H1 (cell line): ENCODE measurements around the gene ZNF618. TPM values are rescaled to one million over a fixed set of nuclear protein-coding genes. Genes with fewer than 3 reads are reported as not detected.
A peak's percentile ranks its signal among the peaks of the same experiment; 100 is the strongest.

Experiments
- CTCF ChIA-PET: fragments of 300-600 bp; sonication (Branson Sonifier 250); formaldehyde crosslinking; loops from one replicate; lab custom pipeline; 2021; ENCODE audit not compliant: partially characterized antibody; lab: Charles Lee
- POLR2A ChIA-PET: fragments of 300-600 bp; sonication (Branson Sonifier 250); formaldehyde crosslinking; loops from one replicate; lab custom pipeline; 2021; ENCODE audit warnings: inconsistent platforms; ENCODE audit not compliant: partially characterized antibody; lab: Charles Lee
- DNase-seq, 2 experiments: peaks; one replicate each; pipeline versions ENCODE4 v3.0.0 to v3.0.0-alpha.2; 2010 to 2022; ENCODE audit warnings: low spot score in 2 of 2, low read depth in 1 of 2, mixed read lengths in 1 of 2
- FAIRE-seq: peaks from 2 replicates; lab custom pipeline; 2011; peaks lifted over from hg19 to GRCh38; lab: Jason Lieb, UNC
- H2AFZ ChIP-seq: 2 replicates; pipeline ENCODE4 v1.8.1; 2012; ENCODE audit warnings: low read length, inconsistent platforms
- H2AK5ac ChIP-seq: 2 replicates; pipeline ENCODE4 v1.6.1; 2013; ENCODE audit warnings: low read depth, low read length
- H2BK120ac ChIP-seq: replicated peaks from 2 replicates; pipeline ENCODE3; 2013; ENCODE audit warnings: low read depth, low read length, inconsistent platforms
- H2BK12ac ChIP-seq: 2 replicates; pipeline ENCODE4 v1.6.1; 2013; ENCODE audit warnings: low read depth, low read length
- H2BK15ac ChIP-seq: 2 replicates; pipeline ENCODE4 v1.6.1; 2013; ENCODE audit warnings: low read length
- H2BK20ac ChIP-seq: 2 replicates; pipeline ENCODE4 v1.6.1; 2013; ENCODE audit warnings: low read length
- H2BK5ac ChIP-seq: 2 replicates; pipeline ENCODE4 v1.6.1; 2013; ENCODE audit warnings: low read depth, low read length
- H3K14ac ChIP-seq: 2 replicates; pipeline ENCODE4 v1.6.1; 2013; ENCODE audit warnings: inconsistent platforms; ENCODE audit not compliant: insufficient read length
- H3K18ac ChIP-seq: 2 replicates; pipeline ENCODE4 v1.6.1; 2013; ENCODE audit warnings: low read length; ENCODE audit errors: extremely low read depth
- H3K23ac ChIP-seq: 2 replicates; pipeline ENCODE4 v1.6.1; 2013; ENCODE audit warnings: inconsistent platforms; ENCODE audit not compliant: insufficient read length
- H3K23me2 ChIP-seq: 2 replicates; pipeline ENCODE4 v1.6.1; 2013; ENCODE audit warnings: low read depth, low read length
- H3K27ac ChIP-seq: 2 replicates; pipeline ENCODE4 v1.6.1; 2011; ENCODE audit warnings: low read depth, low read length, inconsistent platforms
- H3K27me3 ChIP-seq, 4 experiments: replicated peaks in 1 of 4; 1 replicate in 1 of 4; 2 replicates in 3 of 4; pipeline versions ENCODE4 v1.6.1 to v1.8.1; 2011 to 2013; ENCODE audit warnings: low read length in 3 of 4, mild to moderate bottlenecking in 3 of 4, inconsistent platforms in 2 of 4, mixed read lengths in 2 of 4, moderate library complexity in 1 of 4; ENCODE audit not compliant: control insufficient read depth in 3 of 4, insufficient read depth in 3 of 4; ENCODE audit errors: extremely low read depth in 1 of 4
- H3K36me3 ChIP-seq, 4 experiments: 2 replicates each; pipeline versions ENCODE4 v1.6.1 to v1.8.1; 2011 to 2013; ENCODE audit warnings: mild to moderate bottlenecking in 4 of 4, low read length in 3 of 4, moderate library complexity in 2 of 4, control low read depth in 1 of 4, inconsistent platforms in 1 of 4; ENCODE audit not compliant: insufficient read depth in 4 of 4, control insufficient read depth in 2 of 4
- H3K4ac ChIP-seq: replicated peaks from 2 replicates; pipeline ENCODE3; 2013; ENCODE audit warnings: low read length, low read depth, mixed read lengths, inconsistent platforms; ENCODE audit not compliant: insufficient read length
- H3K4me1 ChIP-seq, 4 experiments: replicated peaks in 1 of 4; 1 replicate in 1 of 4; 2 replicates in 3 of 4; pipeline versions ENCODE4 v1.6.1 to v1.8.1; 2011 to 2013; ENCODE audit warnings: low read length in 3 of 4, inconsistent platforms in 2 of 4, mixed read lengths in 1 of 4; ENCODE audit not compliant: insufficient read depth in 4 of 4, control insufficient read depth in 3 of 4
- H3K4me2 ChIP-seq, 2 experiments: 2 replicates each; pipeline versions ENCODE4 v1.6.1 to v1.8.1; 2011 to 2013; ENCODE audit warnings: low read depth in 2 of 2, low read length in 2 of 2, control low read depth in 1 of 2, inconsistent platforms in 1 of 2, mild to moderate bottlenecking in 1 of 2; ENCODE audit not compliant: insufficient read depth in 1 of 2
- H3K4me3 ChIP-seq, 4 experiments: fragments of 200-600, 300-600 bp in 1 of 4; sonication (generic), shearing (Covaris generic), sonication (Bioruptor Twin) in 1 of 4; 2 replicates each; pipeline versions ENCODE4 v1.5.1 to v1.8.1; 2011 to 2016; ENCODE audit warnings: low read length in 4 of 4, low read depth in 3 of 4, control low read depth in 2 of 4, inconsistent platforms in 2 of 4, mild to moderate bottlenecking in 2 of 4, mixed read lengths in 1 of 4, moderate library complexity in 1 of 4; ENCODE audit not compliant: insufficient read depth in 2 of 4; ENCODE audit errors: extremely low read depth in 1 of 4
- H3K56ac ChIP-seq: replicated peaks from 2 replicates; pipeline ENCODE3; 2013; ENCODE audit warnings: low read depth, mild to moderate bottlenecking, mixed read lengths, low read length, inconsistent platforms; ENCODE audit not compliant: insufficient read length
- H3K79me1 ChIP-seq: 2 replicates; pipeline ENCODE4 v1.6.1; 2013; ENCODE audit warnings: low read depth, low read length, control low read depth
- H3K79me2 ChIP-seq, 2 experiments: 2 replicates each; pipeline versions ENCODE4 v1.6.1 to v1.8.1; 2012 to 2013; ENCODE audit warnings: low read length in 2 of 2, mild to moderate bottlenecking in 2 of 2, inconsistent platforms in 1 of 2; ENCODE audit not compliant: insufficient read depth in 2 of 2, control insufficient read depth in 1 of 2
- H3K9ac ChIP-seq, 4 experiments: replicated peaks in 1 of 4; 1 replicate in 1 of 4; 2 replicates in 3 of 4; pipeline versions ENCODE4 v1.6.1 to v1.8.1; 2011 to 2013; ENCODE audit warnings: low read depth in 3 of 4, low read length in 3 of 4, control low read depth in 2 of 4, mild to moderate bottlenecking in 2 of 4, moderate library complexity in 2 of 4, inconsistent platforms in 1 of 4; ENCODE audit errors: extremely low read depth in 1 of 4
- H3K9me3 ChIP-seq, 2 experiments: 2 replicates each; pipeline versions ENCODE4 v1.6.1 to v1.8.1; 2012 to 2013; ENCODE audit warnings: mild to moderate bottlenecking in 2 of 2, moderate library complexity in 2 of 2, control low read depth in 1 of 2, inconsistent platforms in 1 of 2, low read depth in 1 of 2, low read length in 1 of 2, mixed read lengths in 1 of 2; ENCODE audit not compliant: insufficient read depth in 2 of 2
- H4K20me1 ChIP-seq, 2 experiments: replicated peaks in 1 of 2; 2 replicates each; pipeline versions ENCODE3 to v1.8.1; 2011 to 2013; ENCODE audit warnings: inconsistent platforms in 2 of 2, low read length in 2 of 2, mild to moderate bottlenecking in 1 of 2; ENCODE audit not compliant: insufficient read depth in 2 of 2, control insufficient read depth in 1 of 2
- H4K5ac ChIP-seq: 2 replicates; pipeline ENCODE4 v1.6.1; 2013; ENCODE audit warnings: low read length, low read depth, mixed read lengths, inconsistent platforms; ENCODE audit not compliant: insufficient read length
- H4K8ac ChIP-seq: 2 replicates; pipeline ENCODE4 v1.8.0; 2013; ENCODE audit warnings: mild to moderate bottlenecking, moderate library complexity, low read length, inconsistent platforms; ENCODE audit not compliant: insufficient read depth; ENCODE audit errors: extremely low read depth
- H4K91ac ChIP-seq: replicated peaks from 2 replicates; pipeline ENCODE3; 2013; ENCODE audit warnings: low read length, mixed read lengths, inconsistent platforms; ENCODE audit not compliant: insufficient read length
- EP300 ChIP-seq, 2 experiments: IDR thresholded peaks; 1 replicate in 1 of 2; 2 replicates in 1 of 2; pipeline ENCODE4 v1.6.1; 2011 to 2012; ENCODE audit warnings: low read depth in 2 of 2, low read length in 2 of 2, mild to moderate bottlenecking in 2 of 2, borderline replicate concordance in 1 of 2, inconsistent platforms in 1 of 2, moderate library complexity in 1 of 2
- FOSL1 ChIP-seq: IDR thresholded peaks from 2 replicates; pipeline ENCODE4 v1.6.1; 2011; ENCODE audit warnings: mild to moderate bottlenecking, low read depth, low read length, moderate library complexity; ENCODE audit not compliant: insufficient read depth
- POU5F1 ChIP-seq: IDR thresholded peaks from 2 replicates; pipeline ENCODE4 v1.6.1; 2011; ENCODE audit warnings: low read depth, mild to moderate bottlenecking, low read length, moderate library complexity
- SP2 ChIP-seq: IDR thresholded peaks from 2 replicates; pipeline ENCODE4 v1.6.1; 2012; ENCODE audit warnings: mild to moderate bottlenecking, low read length, inconsistent platforms
- TCF12 ChIP-seq: IDR thresholded peaks from 2 replicates; pipeline ENCODE4 v1.6.1; 2011; ENCODE audit warnings: low read depth, mild to moderate bottlenecking, low read length
- WGBS, 2 experiments: shearing (Covaris generic) in 1 of 2; methylation state at CpG; one replicate each; pipeline versions ENCODE4 v1.1.6 to v1.1.7; 2013 to 2015; ENCODE audit warnings: low lambda C conversion rate in 2 of 2, mixed read lengths in 2 of 2, inconsistent platforms in 1 of 2, low coverage in 1 of 2, missing lambda C conversion rate in 1 of 2; ENCODE audit not compliant: insufficient replicate concordance in 2 of 2, insufficient coverage in 1 of 2, insufficient read length in 1 of 2; ENCODE audit errors: extremely low coverage in 1 of 2, missing lambda C conversion rate in 1 of 2; 5-methylcytosine and 5-hydroxymethylcytosine counted together
- polyA plus RNA-seq, 7 experiments: library from polyadenylated mRNA; depleted of rRNA in 3 of 7; stranded (reverse) in 5 of 7; unstranded in 2 of 7; fragments of >200 nt in 5 of 7; fragments of 200-250 nt in 2 of 7; gene quantifications; 1 replicate in 5 of 7; 2 replicates in 1 of 7; 4 replicates in 1 of 7; pipeline versions ENCODE4 v1.2.1 to v1.2.3, GENCODE V29; 2011 to 2013; ENCODE audit warnings: missing spikeins in 2 of 7, mixed read lengths in 2 of 7
- total RNA-seq: library from RNA; stranded (reverse); fragmentation: NEBNext Ultra II Directional; extraction: Animal tissue kit (Norgen Biotek cat#: 25700); gene quantifications from 2 replicates; pipeline ENCODE4 v1.2.1, GENCODE V29; 2021

ZNF618 gene
- total and polyA plus RNA-seq, 2 of the 8 experiments (the other 6 are each of a cell fraction or from before 2014, with no cell fraction given), result 9.6 to 28.5 TPM

GRCh38 chr9:114026335-114026734 lies 150.2 kb downstream of the ZNF618 start:
- Histone ChIP-seq H2BK12ac (no peak overlapping the region), H3K4me3 (no peak overlapping the region), H2AFZ (no peak overlapping the region), H3K14ac (no peak overlapping the region), H4K91ac (no peak overlapping the region), H3K23me2 (no peaks in the 10 kb centered on the region), H2BK120ac (no peak overlapping the region), H2BK20ac (no peak overlapping the region), H3K4me1 (no peaks in the 10 kb centered on the region), H4K5ac (no peak overlapping the region), H3K18ac (no peak overlapping the region), H3K79me2 (no peaks in the 10 kb centered on the region), H3K79me1 (peaks cover 2% of the 10 kb centered on the region; the same call in 1 of the 2 replicates), H3K9me3 (peaks cover 0 to 6% of the 10 kb centered on the region in 2 experiments; a peak in 1 of 4 replicates), H3K9ac (no peak overlapping the region), H4K20me1 (peaks cover 0 to 2% of the 10 kb centered on the region in 2 experiments), H2AK5ac (no peak overlapping the region), H3K27ac (no peak overlapping the region), H3K4me2 (no peak overlapping the region), H3K36me3 (peaks cover 0 to 14% (median 4%) of the 10 kb centered on the region in 4 experiments; a peak in 4 of 8 replicates), H2BK15ac (no peak overlapping the region), H3K23ac (no peak overlapping the region), H4K8ac (no peak overlapping the region), H3K56ac (no peak overlapping the region), H3K27me3 (no peaks in the 10 kb centered on the region), H2BK5ac (no peak overlapping the region), H3K4ac (no peak overlapping the region)
- POLR2A ChIA-PET, result no interaction called here
- 91% methylated on average over 4 of the region's 4 CpGs; no CpG with 5 or more reads in 1 of the 2 experiments for WGBS, 2 experiments
- FAIRE-seq (no peak), DNase-seq (peak in 1 of 2 experiments; percentile 23)
- TF ChIP-seq POU5F1, result no peak
- no peak for TF ChIP-seq FOSL1
- no peak for TF ChIP-seq EP300 (IDR thresholded peaks at IDR 0.05; ENCODE audit: borderline replicate concordance in 1 of 2, low read depth in 2 of 2, low read length in 2 of 2)
- TF ChIP-seq TCF12, result no peak
- no peak for TF ChIP-seq SP2
- CTCF ChIA-PET, result interaction anchor here (1.6 to 3.5 kb wide), 3 partner anchors 8 to 62 kb away, joined by 3 to 11 read pairs (median 6); no protein-coding TSS in a partner anchor
